GM19328 (cell line): ENCODE results near the gene RAPGEF4.
"Not testable (repeated sequence)": the region's sequence is repeated elsewhere in the genome, so short reads cannot be mapped to it uniquely, and the experiment has no call there.

Experiments
- ATAC-seq: cut with Tn5 transposase; IDR thresholded peaks from one replicate; pipeline ENCODE4 v1.9.1; 2021; ENCODE audit warnings: mild to moderate bottlenecking, moderate library complexity; ENCODE audit not compliant: unreplicated experiment

The RAPGEF4 gene

GRCh38 chr2:173087214-173087581, 351.6 kb downstream of the RAPGEF4 start:
- no peak for ATAC-seq

GRCh38 chr2:173087793-173088496, 352.3 kb downstream of the RAPGEF4 start:
- ATAC-seq = no peak

GRCh38 chr2:173090276-173090877, 354.7 kb downstream of the RAPGEF4 start:
- ATAC-seq = no peak

- ATAC-seq = no peak
These were observed 355.5 kb downstream of the RAPGEF4 start for GRCh38 chr2:173090973-173091660.

GRCh38 chr2:173091910-173092309, 356.3 kb downstream of the RAPGEF4 start:
- ATAC-seq = no peak

- no peak for ATAC-seq
These were observed 357.3 kb downstream of the RAPGEF4 start for GRCh38 chr2:173092844-173093402.

GRCh38 chr2:173093617-173094016, 358.0 kb downstream of the RAPGEF4 start:
- ATAC-seq = not testable (repeated sequence)

- no peak for ATAC-seq
These were observed 359.1 kb downstream of the RAPGEF4 start for GRCh38 chr2:173094731-173095130.

- ATAC-seq = no peak
These were observed 359.7 kb downstream of the RAPGEF4 start for GRCh38 chr2:173095356-173095755.

- no peak for ATAC-seq
These were observed 363.6 kb downstream of the RAPGEF4 start for GRCh38 chr2:173099271-173099670.

- no peak for ATAC-seq
These were observed 364.2 kb downstream of the RAPGEF4 start for GRCh38 chr2:173099804-173100203.

GRCh38 chr2:173101687-173102086, 366.0 kb downstream of the RAPGEF4 start:
- no peak for ATAC-seq
